H1 (cell line): ENCODE data around the gene SYNPO2L. TPM values are rescaled to one million over a fixed set of nuclear protein-coding genes. Genes with fewer than 3 reads are reported as not detected.
A peak's percentile ranks its signal among the peaks of the same experiment; 100 is the strongest.

ENCODE experiments used
- CBX8 ChIP-seq: fragments of 300-800, 300-1000 bp; sonication (generic); IDR thresholded peaks from 2 replicates; pipeline ENCODE4 v1.7.1; 2016; ENCODE audit warnings: low read depth, low read length, borderline replicate concordance
- CHD7 ChIP-seq: fragments of 300-600 bp; sonication (generic); IDR thresholded peaks from 2 replicates; pipeline ENCODE4 v1.7.1; 2012; ENCODE audit warnings: low read length, moderate library complexity, mild to moderate bottlenecking, inconsistent platforms; ENCODE audit not compliant: insufficient replicate concordance
- CTBP2 ChIP-seq: IDR thresholded peaks from 2 replicates; pipeline ENCODE4 v1.7.0; 2011; ENCODE audit warnings: borderline replicate concordance, mild to moderate bottlenecking, moderate library complexity, mixed read lengths, low read length; ENCODE audit not compliant: insufficient read depth, insufficient read length
- GABPA ChIP-seq: IDR thresholded peaks from 2 replicates; pipeline ENCODE4 v1.6.1; 2011; ENCODE audit warnings: mild to moderate bottlenecking, low read length, moderate library complexity, borderline replicate concordance; ENCODE audit not compliant: insufficient read depth
- GTF2F1 ChIP-seq: IDR thresholded peaks from 2 replicates; pipeline ENCODE4 v1.6.1; 2012; ENCODE audit warnings: low read depth, low read length, improper control_type of control experiment, borderline replicate concordance
- NANOG ChIP-seq: IDR thresholded peaks from 2 replicates; pipeline ENCODE4 v1.6.1; 2011; ENCODE audit warnings: low read length, low read depth, mild to moderate bottlenecking, inconsistent platforms; ENCODE audit not compliant: insufficient read depth, poor library complexity, severe bottlenecking
- SP2 ChIP-seq: IDR thresholded peaks from 2 replicates; pipeline ENCODE4 v1.6.1; 2012; ENCODE audit warnings: mild to moderate bottlenecking, low read length, inconsistent platforms
- polyA plus RNA-seq, 7 experiments: library from polyadenylated mRNA; depleted of rRNA in 3 of 7; stranded (reverse) in 5 of 7; unstranded in 2 of 7; fragments of >200 nt in 5 of 7; fragments of 200-250 nt in 2 of 7; gene quantifications; 1 replicate in 5 of 7; 2 replicates in 1 of 7; 4 replicates in 1 of 7; pipeline versions ENCODE4 v1.2.1 to v1.2.3, GENCODE V29; 2011 to 2013; ENCODE audit warnings: missing spikeins in 2 of 7, mixed read lengths in 2 of 7
- total RNA-seq: library from RNA; stranded (reverse); fragmentation: NEBNext Ultra II Directional; extraction: Animal tissue kit (Norgen Biotek cat#: 25700); gene quantifications from 2 replicates; pipeline ENCODE4 v1.2.1, GENCODE V29; 2021

The SYNPO2L gene
- total and polyA plus RNA-seq, 2 of the 8 experiments (the other 6 are each of a cell fraction or from before 2014, with no cell fraction given) = 0.05 to 0.19 TPM

GRCh38 chr10:73625004-73625883 is 30.6 kb downstream of the SYNPO2L start (continued):
- TF ChIP-seq CHD7 (peak; percentile 83), CBX8 (no peak), NANOG (no peak), GTF2F1 (no peak), SP2 (no peak), GABPA (no peak), CTBP2 (no peak)
- TF ChIP-seq, all 59 proteins: peak for 13
